Osteoblast (primary cell): ENCODE results near the gene RIMBP3B. TPM values are rescaled to one million over a fixed set of nuclear protein-coding genes. Genes with fewer than 3 reads are reported as not detected.
"Not testable (repeated sequence)": the region's sequence is repeated elsewhere in the genome, so short reads cannot be mapped to it uniquely, and the experiment has no call there.

ENCODE experiments used
- DNase-seq: peaks from one replicate; pipeline ENCODE4 v3.0.0; 2011; ENCODE audit warnings: low spot score, mixed read lengths; ENCODE audit not compliant: insufficient read length; ENCODE audit errors: missing footprints
- H2AFZ ChIP-seq: 2 replicates; pipeline ENCODE4 v1.6.0; 2011; ENCODE audit warnings: mild to moderate bottlenecking, low read length
- H3K27ac ChIP-seq: 2 replicates; pipeline ENCODE4 v1.5.1; 2011; ENCODE audit warnings: mild to moderate bottlenecking, low read depth, low read length, moderate library complexity
- H3K27me3 ChIP-seq: 2 replicates; pipeline ENCODE4 v1.6.0; 2012; ENCODE audit warnings: mild to moderate bottlenecking, control low read depth, inconsistent platforms, low read length, moderate library complexity; ENCODE audit not compliant: insufficient read depth
- H3K36me3 ChIP-seq: 2 replicates; pipeline ENCODE4 v1.5.1; 2011; ENCODE audit warnings: mild to moderate bottlenecking, low read length, control low read depth, moderate library complexity; ENCODE audit not compliant: insufficient read depth
- H3K4me1 ChIP-seq: 2 replicates; pipeline ENCODE4 v1.5.1; 2011; ENCODE audit warnings: mild to moderate bottlenecking, low read length, control low read depth, moderate library complexity; ENCODE audit not compliant: insufficient read depth
- H3K4me2 ChIP-seq: 2 replicates; pipeline ENCODE4 v1.6.0; 2011; ENCODE audit warnings: mild to moderate bottlenecking, low read length; ENCODE audit not compliant: insufficient read depth
- H3K4me3 ChIP-seq: fragments of 200-600 bp; sonication (generic); 3 replicates; pipeline ENCODE4 v1.5.1; 2012; ENCODE audit warnings: mild to moderate bottlenecking, low read length, inconsistent platforms; ENCODE audit not compliant: insufficient read depth
- H3K79me2 ChIP-seq: 2 replicates; pipeline ENCODE4 v1.6.0; 2012; ENCODE audit warnings: mild to moderate bottlenecking, low read length, control low read depth, inconsistent platforms; ENCODE audit not compliant: insufficient read depth
- H3K9me3 ChIP-seq: 2 replicates; pipeline ENCODE4 v1.5.1; 2011; ENCODE audit warnings: low read depth, low read length, control low read depth
- H4K20me1 ChIP-seq: 2 replicates; pipeline ENCODE4 v1.6.0; 2012; ENCODE audit warnings: mild to moderate bottlenecking, low read length, control low read depth; ENCODE audit not compliant: insufficient read depth
- total RNA-seq: library from RNA; depleted of rRNA; stranded (reverse); fragments of >200 nt; gene quantifications from 2 replicates; pipeline ENCODE4 v1.2.3, GENCODE V29; 2012

The RIMBP3B gene
- total RNA-seq, 1 donor: not detected

DNA sequence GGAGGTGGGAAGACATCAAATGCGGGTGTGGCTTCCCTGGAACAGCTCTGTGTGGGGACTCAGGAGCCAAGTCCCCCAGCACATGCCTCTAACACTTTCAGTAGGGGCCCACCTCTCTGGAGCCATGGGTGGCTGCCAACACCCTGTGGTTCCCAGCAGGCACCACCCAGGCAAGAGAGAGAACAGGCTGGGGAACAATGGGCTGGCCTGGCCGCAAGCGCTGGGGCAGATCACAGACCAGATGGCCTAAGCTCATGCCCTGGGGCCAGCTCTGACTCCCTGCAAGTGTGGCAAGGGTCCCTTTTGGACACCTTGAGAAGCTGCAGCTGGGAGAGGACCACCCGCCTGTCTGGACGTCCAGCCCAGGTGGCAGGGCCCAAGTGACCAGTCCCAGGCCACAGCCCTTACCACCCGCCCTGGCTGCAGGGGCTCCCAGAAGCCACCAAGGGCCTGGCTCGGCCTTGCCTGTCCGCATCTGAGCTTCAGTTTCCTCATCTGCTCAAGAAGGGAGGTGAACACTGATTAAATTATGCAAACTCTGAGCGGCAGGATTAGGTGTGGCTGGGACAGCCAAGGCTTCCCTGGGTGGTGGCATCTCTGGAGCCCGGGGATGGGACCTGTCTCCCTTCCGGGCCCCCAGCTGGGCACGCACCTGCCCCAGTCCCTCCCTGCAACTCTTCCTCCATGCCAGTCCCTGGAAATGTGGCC, 14.8 kb upstream of the RIMBP3B start:
- not testable (repeated sequence) for H3K27ac ChIP-seq, H3K79me2 ChIP-seq, H3K4me3 ChIP-seq

GRCh38 chr22:21375880-21376279, 7.7 kb upstream of the RIMBP3B start:
- H3K36me3 ChIP-seq, H3K9me3 ChIP-seq, H2AFZ ChIP-seq, H3K4me2 ChIP-seq, H3K4me1 ChIP-seq, H3K27ac ChIP-seq, DNase-seq, H3K4me3 ChIP-seq, H4K20me1 ChIP-seq, H3K79me2 ChIP-seq, H3K27me3 ChIP-seq: not testable (repeated sequence)

More for the DNA sequence above, 14.8 kb upstream of the RIMBP3B start:
- not testable (repeated sequence) for H3K27me3 ChIP-seq, H2AFZ ChIP-seq, H3K9me3 ChIP-seq, DNase-seq, H3K4me1 ChIP-seq, H3K4me2 ChIP-seq, H3K36me3 ChIP-seq, H4K20me1 ChIP-seq

GRCh38 chr22:21384468-21385357, 1.2 kb downstream of the RIMBP3B start:
- H3K79me2 ChIP-seq, H3K27ac ChIP-seq, H3K27me3 ChIP-seq: not testable (repeated sequence)

DNA sequence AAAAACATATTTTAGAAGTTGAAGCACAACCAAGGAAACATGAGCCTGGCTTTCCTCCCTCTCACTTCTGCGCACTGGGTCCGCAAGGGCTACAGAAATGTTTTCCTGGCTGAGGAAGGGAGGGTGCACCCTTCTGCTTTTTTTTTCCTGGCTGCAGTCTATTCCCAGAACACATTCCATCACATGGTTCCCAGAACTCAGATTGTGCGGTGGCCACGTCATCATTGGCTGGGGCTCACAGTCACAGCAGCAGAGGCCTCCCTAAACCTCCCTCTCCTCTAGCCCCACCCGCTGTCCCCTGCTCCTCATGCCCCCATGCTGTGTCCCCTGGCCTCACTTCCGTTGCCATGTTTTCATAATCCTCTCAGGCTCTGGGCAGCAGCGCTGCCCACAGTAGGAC, 5.9 kb downstream of the RIMBP3B start:
- not testable (repeated sequence) for H3K4me3 ChIP-seq, H3K79me2 ChIP-seq, H3K27ac ChIP-seq, H3K9me3 ChIP-seq, H3K4me2 ChIP-seq, H3K27me3 ChIP-seq, DNase-seq, H2AFZ ChIP-seq, H3K36me3 ChIP-seq, H3K4me1 ChIP-seq, H4K20me1 ChIP-seq

More at GRCh38 chr22:21384468-21385357, 1.2 kb downstream of the RIMBP3B start:
- not testable (repeated sequence) for H3K9me3 ChIP-seq, H3K4me3 ChIP-seq, H2AFZ ChIP-seq, DNase-seq, H3K4me1 ChIP-seq, H4K20me1 ChIP-seq, H3K4me2 ChIP-seq, H3K36me3 ChIP-seq

- not testable (repeated sequence) for H3K4me3 ChIP-seq, H3K4me1 ChIP-seq, H3K27ac ChIP-seq, H3K79me2 ChIP-seq, H3K27me3 ChIP-seq, DNase-seq, H3K4me2 ChIP-seq, H3K36me3 ChIP-seq, H2AFZ ChIP-seq, H3K9me3 ChIP-seq, H4K20me1 ChIP-seq
Observed at GRCh38 chr22:21390013-21390412, 6.5 kb downstream of the RIMBP3B start.

DNA sequence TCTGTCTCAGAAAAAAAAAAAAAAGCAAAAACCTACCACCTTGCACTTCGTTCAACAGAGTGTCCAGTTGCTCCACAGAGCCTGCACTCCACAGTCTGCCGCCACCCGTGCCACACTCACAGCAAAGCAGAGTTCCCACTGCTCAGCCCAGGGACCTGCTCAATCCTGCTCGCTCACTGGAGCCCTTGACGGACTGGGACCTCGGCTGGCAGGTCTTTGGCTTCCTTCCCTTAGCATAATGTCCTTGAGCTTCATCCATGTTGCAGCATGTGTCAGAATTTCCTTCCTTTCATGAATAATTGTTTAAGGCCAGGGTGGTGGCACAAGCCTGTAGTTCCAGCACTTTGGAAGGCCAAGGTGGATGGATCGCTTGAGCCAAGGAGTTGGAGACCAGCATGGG, 11.1 kb downstream of the RIMBP3B start:
- H4K20me1 ChIP-seq, H3K4me1 ChIP-seq, H3K27ac ChIP-seq, DNase-seq, H3K79me2 ChIP-seq, H3K36me3 ChIP-seq, H2AFZ ChIP-seq, H3K27me3 ChIP-seq, H3K4me2 ChIP-seq, H3K9me3 ChIP-seq, H3K4me3 ChIP-seq: not testable (repeated sequence)

DNA sequence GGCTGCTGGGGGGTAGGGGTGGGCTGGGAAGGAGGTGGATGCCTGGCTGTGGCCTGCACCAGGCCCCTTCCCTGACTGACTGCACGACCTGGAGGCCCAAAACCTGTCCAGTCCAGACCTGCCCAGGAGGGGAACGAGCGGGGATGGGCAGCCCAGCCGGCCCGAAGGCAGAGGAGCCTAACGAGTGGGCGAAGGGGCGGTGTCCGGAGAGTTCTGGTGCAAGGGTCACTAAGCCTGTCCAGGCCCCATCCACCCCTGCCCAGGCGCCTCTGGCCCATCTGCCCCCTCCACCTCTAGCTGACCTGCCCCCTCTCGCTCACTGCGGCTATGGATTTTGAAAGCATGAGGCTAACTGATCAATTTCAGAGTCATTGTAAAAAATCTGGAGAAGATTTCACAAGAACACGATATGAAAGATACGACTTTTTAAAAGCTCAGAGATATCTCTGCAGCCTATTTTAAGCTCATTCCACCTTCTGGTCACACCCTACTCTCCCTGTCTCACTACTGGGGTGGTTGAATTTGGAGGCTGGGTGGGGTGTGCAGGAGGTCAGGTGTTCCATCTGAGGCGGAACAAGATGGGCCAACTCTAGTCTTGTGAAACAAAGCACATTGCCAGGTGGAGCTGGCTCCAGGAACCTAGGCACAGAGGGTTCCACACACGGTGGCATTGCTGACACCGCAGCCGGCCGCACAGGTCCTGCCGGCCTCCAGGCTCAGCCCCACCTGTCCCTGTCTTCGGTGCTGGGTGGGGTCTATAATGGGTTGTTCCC, 17.8 kb downstream of the RIMBP3B start:
- not testable (repeated sequence) for H3K4me3 ChIP-seq, H3K27me3 ChIP-seq, H2AFZ ChIP-seq, H3K27ac ChIP-seq, H3K9me3 ChIP-seq, H3K79me2 ChIP-seq, H3K4me2 ChIP-seq, H3K36me3 ChIP-seq, DNase-seq, H4K20me1 ChIP-seq, H3K4me1 ChIP-seq

- not testable (repeated sequence) for H3K9me3 ChIP-seq, H3K4me2 ChIP-seq, H3K27me3 ChIP-seq, H3K36me3 ChIP-seq, H3K4me1 ChIP-seq, H3K4me3 ChIP-seq, H3K27ac ChIP-seq, H2AFZ ChIP-seq, DNase-seq, H4K20me1 ChIP-seq, H3K79me2 ChIP-seq
Observed at GRCh38 chr22:21402763-21403314, 19.3 kb downstream of the RIMBP3B start.
